ENCODE data around the gene MPP4. TPM values are rescaled to one million over a fixed set of nuclear protein-coding genes. Genes with fewer than 3 reads are reported as not detected.

Gene MPP4
- total RNA-seq, 1 experiment from 2014 or later: not detected

- peaks cover 8% of the 10 kb centered on the region for H3K9me3 Mint-ChIP-seq
- H3K4me3 Mint-ChIP-seq: no peak overlapping the region
- ChIA-PET POLR2A (interaction anchor here (1.1 kb wide), 1 partner anchor 47 kb away, joined by 3 read pairs; the partner anchor contains the start of gene ALS2), CTCF (no interaction called here)
- TF ChIP-seq MYBL2 (CRISPR knock-in tag; IDR thresholded peaks at IDR 0.05): no peak
- no peak for TF ChIP-seq ATF3 (CRISPR knock-in tag; conservative IDR thresholded peaks at IDR 0.05)
- no peak for TF ChIP-seq ZNF232 (CRISPR knock-in tag; IDR thresholded peaks at IDR 0.05)
- no peak for TF ChIP-seq MAX (CRISPR knock-in tag; IDR thresholded peaks at IDR 0.05)
- no peak for TF ChIP-seq GTF2I (CRISPR knock-in tag; conservative IDR thresholded peaks at IDR 0.05)
- no peak for TF ChIP-seq IRF1 (CRISPR knock-in tag; IDR thresholded peaks at IDR 0.05)
- no peak for TF ChIP-seq ZBTB43 (CRISPR knock-in tag; IDR thresholded peaks at IDR 0.05)
- DNase-seq (ENCODE audit: low spot score) (no peak), ATAC-seq (no peak)
- H3K4me1 Mint-ChIP-seq: peaks cover 8% of the 10 kb centered on the region
- no peaks in the 10 kb centered on the region for H3K27me3 Mint-ChIP-seq (ENCODE audit: low read depth)
- H3K36me3 Mint-ChIP-seq: peaks cover 22% of the 10 kb centered on the region
- no peak overlapping the region for H3K27ac Mint-ChIP-seq
Measured at GRCh38 chr2:201733544-201733943, 35.1 kb upstream of the MPP4 start.

GRCh38 chr2:201730651-201731285, 32.3 kb upstream of the MPP4 start:
- ATAC-seq: no peak; the same call in 1 of the 2 replicates
- H3K9me3 Mint-ChIP-seq: no peaks in the 10 kb centered on the region
- POLR2A ChIA-PET: no interaction called here

GRCh38 chr2:201715459-201715858, 17.0 kb upstream of the MPP4 start:
- POLR2A ChIA-PET: no interaction called here
- Mint-ChIP-seq H3K9me3 (no peaks in the 10 kb centered on the region), H3K4me1 (no peaks in the 10 kb centered on the region), H3K4me3 (no peak overlapping the region), H3K27me3 (ENCODE audit: low read depth) (no peaks in the 10 kb centered on the region), H3K27ac (no peak overlapping the region), H3K36me3 (peaks cover 46% of the 10 kb centered on the region)
- CTCF ChIA-PET: no interaction called here
- DNase-seq (ENCODE audit: low spot score) (no peak), ATAC-seq (0 out of 2 replicates have a peak, but pooled peaks have one; percentile 28)
- TF ChIP-seq NFYB (CRISPR knock-in tag; conservative IDR thresholded peaks at IDR 0.05; ENCODE audit: low read depth): no peak
- TF ChIP-seq TEAD4 (CRISPR knock-in tag; IDR thresholded peaks at IDR 0.05): no peak
- TF ChIP-seq ZNF512 (CRISPR knock-in tag; IDR thresholded peaks at IDR 0.05; ENCODE audit: borderline replicate concordance): no peak
- no peak for TF ChIP-seq USF1 (CRISPR knock-in tag; IDR thresholded peaks at IDR 0.05)
- no peak for TF ChIP-seq ELF4 (CRISPR knock-in tag; IDR thresholded peaks at IDR 0.05; ENCODE audit: low read depth)
- no peak for TF ChIP-seq ZNF317 (CRISPR knock-in tag; IDR thresholded peaks at IDR 0.05; ENCODE audit: borderline replicate concordance, low read depth)
- TF ChIP-seq NR1H2 (CRISPR knock-in tag; IDR thresholded peaks at IDR 0.05): no peak

More at GRCh38 chr2:201730651-201731285, 32.3 kb upstream of the MPP4 start:
- CTCF ChIA-PET: interaction anchor here (0.6 kb wide), 1 partner anchor 373 kb away, joined by 3 read pairs; no protein-coding TSS in a partner anchor
- H3K27ac Mint-ChIP-seq: no peak overlapping the region
- peaks cover 15% of the 10 kb centered on the region for H3K36me3 Mint-ChIP-seq
- TF ChIP-seq NR1H2 (CRISPR knock-in tag; IDR thresholded peaks at IDR 0.05) (no peak), ETV6 (CRISPR knock-in tag; IDR thresholded peaks at IDR 0.05) (no peak), ZBTB21 (CRISPR knock-in tag; IDR thresholded peaks at IDR 0.05; ENCODE audit: borderline replicate concordance) (no peak), EMX1 (CRISPR knock-in tag; IDR thresholded peaks at IDR 0.05) (no peak), ZNF219 (CRISPR knock-in tag; IDR thresholded peaks at IDR 0.05; ENCODE audit: borderline replicate concordance) (no peak), ZMAT4 (CRISPR knock-in tag; IDR thresholded peaks at IDR 0.05) (no peak), USF1 (CRISPR knock-in tag; IDR thresholded peaks at IDR 0.05) (no peak), FOXP1 (CRISPR knock-in tag; IDR thresholded peaks at IDR 0.05; ENCODE audit: borderline replicate concordance) (no peak)
- H3K4me3 Mint-ChIP-seq: no peak overlapping the region
- H3K4me1 Mint-ChIP-seq: peaks cover 8% of the 10 kb centered on the region
- no peak for DNase-seq (ENCODE audit: low spot score)
- H3K27me3 Mint-ChIP-seq (ENCODE audit: low read depth): no peaks in the 10 kb centered on the region

All from WTC11 (cell line).